Omental fat pad (tissue), 4 donors: ENCODE results near the gene HDAC2. TPM values are rescaled to one million over a fixed set of nuclear protein-coding genes. Genes with fewer than 3 reads are reported as not detected.

Source experiments
- ATAC-seq: fragments of 150-250 bp; one replicate; pipeline ENCODE4 v1.9.1; 2016; ENCODE audit warnings: mild to moderate bottlenecking, moderate library complexity; ENCODE audit not compliant: low FRiP score
- DNase-seq: peaks from one replicate; pipeline ENCODE4 v3.0.0-alpha.2; 2019; ENCODE audit warnings: low spot score
- total RNA-seq, 4 donors: library from RNA; depleted of rRNA; stranded (reverse); fragments of >200 nt; gene quantifications; one replicate each; pipeline ENCODE4 v1.1.0, GENCODE V29; 2016
- TF ChIP-seq, protein P1 (sequence below), 3 donors: fragments of 450-650 bp; IDR thresholded peaks; one replicate each; pipeline ENCODE4 v1.5.1; 2016 to 2017; ENCODE audit warnings: antibody characterized with exemption in 3 of 3, mild to moderate bottlenecking in 3 of 3, moderate library complexity in 2 of 3

Gene HDAC2
- total RNA-seq, 4 donors from 2014 or later, result 31.0 to 69.2 (median 45.9) TPM

- TF ChIP-seq, protein P1, sequence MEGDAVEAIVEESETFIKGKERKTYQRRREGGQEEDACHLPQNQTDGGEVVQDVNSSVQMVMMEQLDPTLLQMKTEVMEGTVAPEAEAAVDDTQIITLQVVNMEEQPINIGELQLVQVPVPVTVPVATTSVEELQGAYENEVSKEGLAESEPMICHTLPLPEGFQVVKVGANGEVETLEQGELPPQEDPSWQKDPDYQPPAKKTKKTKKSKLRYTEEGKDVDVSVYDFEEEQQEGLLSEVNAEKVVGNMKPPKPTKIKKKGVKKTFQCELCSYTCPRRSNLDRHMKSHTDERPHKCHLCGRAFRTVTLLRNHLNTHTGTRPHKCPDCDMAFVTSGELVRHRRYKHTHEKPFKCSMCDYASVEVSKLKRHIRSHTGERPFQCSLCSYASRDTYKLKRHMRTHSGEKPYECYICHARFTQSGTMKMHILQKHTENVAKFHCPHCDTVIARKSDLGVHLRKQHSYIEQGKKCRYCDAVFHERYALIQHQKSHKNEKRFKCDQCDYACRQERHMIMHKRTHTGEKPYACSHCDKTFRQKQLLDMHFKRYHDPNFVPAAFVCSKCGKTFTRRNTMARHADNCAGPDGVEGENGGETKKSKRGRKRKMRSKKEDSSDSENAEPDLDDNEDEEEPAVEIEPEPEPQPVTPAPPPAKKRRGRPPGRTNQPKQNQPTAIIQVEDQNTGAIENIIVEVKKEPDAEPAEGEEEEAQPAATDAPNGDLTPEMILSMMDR (IDR thresholded peaks at IDR 0.05), result no peak
- DNase-seq (no peak), ATAC-seq (no peak)
Observed at GRCh38 chr6:113976806-113977205, 5.9 kb upstream of the HDAC2 start.

DNA sequence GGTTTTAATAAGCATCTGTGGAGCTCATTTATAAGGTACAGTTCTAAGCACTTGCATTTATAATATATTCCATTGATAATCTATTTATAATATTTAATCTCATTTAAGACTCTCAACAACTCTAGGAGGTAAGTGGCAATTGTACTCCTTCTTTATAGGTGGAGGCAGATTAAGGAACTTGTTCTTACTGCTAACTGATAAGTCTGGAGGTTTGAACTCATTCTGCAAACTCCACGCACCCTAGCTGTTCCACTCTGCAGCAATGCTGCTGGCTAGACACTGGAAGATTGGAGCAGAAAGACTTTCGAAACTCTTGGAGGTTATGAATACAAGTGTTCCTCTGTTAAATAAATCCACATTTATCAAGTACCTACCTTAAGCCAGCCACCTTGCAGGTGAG is 793 bp upstream of the HDAC2 start:
- TF ChIP-seq, protein P1 (IDR thresholded peaks at IDR 0.05), result no peak
- no peak for ATAC-seq
- DNase-seq, result no peak

- ATAC-seq (peak; percentile 69), DNase-seq (no peak)
- TF ChIP-seq, protein P1 (IDR thresholded peaks at IDR 0.05), result no peak
Observed at GRCh38 chr6:113969888-113970804, 802 bp downstream of the HDAC2 start.

DNA sequence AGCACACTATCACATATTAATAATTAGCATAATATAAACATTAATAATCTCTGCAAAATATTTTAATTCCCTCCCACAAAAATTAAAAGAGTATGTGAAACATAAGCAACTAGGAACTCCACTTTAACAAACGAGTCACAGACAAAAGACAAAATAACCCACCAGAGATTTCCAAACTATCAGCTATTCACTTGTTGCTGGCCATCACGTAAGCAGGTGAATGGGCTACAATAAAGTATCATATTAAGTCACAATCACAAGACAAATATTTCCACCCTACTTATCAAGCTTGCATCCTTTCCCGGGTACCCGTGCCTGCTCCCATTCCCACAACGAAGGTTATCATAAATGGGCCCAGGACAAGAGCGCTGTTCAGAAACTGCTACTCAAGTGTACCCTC is 2.5 kb downstream of the HDAC2 start:
- TF ChIP-seq, protein P1 (IDR thresholded peaks at IDR 0.05), result no peak
- DNase-seq (no peak), ATAC-seq (no peak)

DNA sequence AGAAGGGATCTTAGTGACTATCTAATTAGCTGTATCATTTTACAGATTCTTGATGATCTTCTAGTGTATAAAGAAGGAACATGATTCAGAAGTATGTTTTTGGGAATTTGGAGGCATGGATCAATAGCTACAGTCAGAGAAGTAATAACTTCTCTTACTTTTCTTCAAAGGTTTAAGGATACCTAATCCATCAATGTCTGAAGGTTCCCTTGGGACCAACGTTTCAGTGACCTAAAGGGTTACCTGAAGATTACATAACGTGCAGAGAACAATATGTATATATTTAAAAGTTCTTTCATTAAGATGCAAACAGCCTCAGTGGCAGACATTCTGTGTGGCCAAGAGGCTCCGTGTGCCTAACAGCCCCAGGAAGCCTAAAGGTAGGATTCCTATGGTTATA is 3.2 kb downstream of the HDAC2 start:
- TF ChIP-seq, protein P1 (IDR thresholded peaks at IDR 0.05), result no peak
- ATAC-seq (no peak), DNase-seq (no peak)

DNA sequence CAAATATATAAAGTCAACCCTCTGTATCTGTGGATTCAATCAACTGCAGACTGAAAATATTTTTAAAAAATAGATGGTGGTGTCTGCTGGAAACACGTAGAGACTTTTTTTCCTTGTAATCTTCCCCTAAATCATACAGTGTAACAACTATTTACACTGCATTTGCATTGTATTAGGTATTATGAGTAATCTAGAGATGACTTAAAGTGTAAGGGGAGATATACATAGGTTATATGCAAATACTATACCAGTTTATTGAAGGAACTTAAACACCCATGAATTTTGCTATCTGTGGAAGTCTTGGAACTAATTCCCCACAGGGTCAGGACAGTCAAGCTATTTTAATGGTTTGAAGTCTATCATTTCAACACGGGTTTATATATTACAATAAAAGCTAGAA is 10.2 kb downstream of the HDAC2 start:
- DNase-seq (no peak), ATAC-seq (no peak)
- TF ChIP-seq, protein P1 (IDR thresholded peaks at IDR 0.05), result no peak

DNA sequence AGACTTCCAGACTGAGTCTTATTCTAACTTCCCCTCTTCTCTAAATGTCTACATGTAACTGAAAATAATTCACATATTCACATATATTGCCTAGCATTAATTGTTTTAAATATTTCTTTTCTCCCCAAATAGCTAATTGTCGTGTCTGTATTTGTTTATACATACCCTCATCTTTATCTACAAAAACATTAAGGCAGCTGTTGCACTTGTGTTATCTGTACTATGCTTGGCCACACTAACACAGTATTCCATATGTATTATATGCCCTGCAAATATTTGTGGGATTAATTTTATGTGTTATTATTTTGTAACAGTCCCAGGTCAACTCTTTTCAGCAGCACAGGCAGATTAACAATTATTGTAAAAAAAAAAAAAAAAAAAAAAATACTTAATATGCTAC is 11.7 kb downstream of the HDAC2 start:
- DNase-seq, result no peak
- TF ChIP-seq, protein P1 (IDR thresholded peaks at IDR 0.05), result no peak
- no peak for ATAC-seq
